Smooth muscle cell of bladder (primary cell): ENCODE data around the gene CPSF4L. TPM values are rescaled to one million over a fixed set of nuclear protein-coding genes. Genes with fewer than 3 reads are reported as not detected.

Experiments used
- total RNA-seq: library from RNA; depleted of rRNA; stranded (reverse); fragments of >200 nt; gene quantifications from 2 replicates; pipeline ENCODE4 v1.2.3, GENCODE V29; 2014

The CPSF4L gene, protein sequence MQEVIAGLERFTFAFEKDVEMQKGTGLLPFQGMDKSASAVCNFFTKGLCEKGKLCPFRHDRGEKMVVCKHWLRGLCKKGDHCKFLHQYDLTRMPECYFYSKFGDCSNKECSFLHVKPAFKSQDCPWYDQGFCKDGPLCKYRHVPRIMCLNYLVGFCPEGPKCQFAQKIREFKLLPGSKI
- not detected in 2 replicates for total RNA-seq

DNA sequence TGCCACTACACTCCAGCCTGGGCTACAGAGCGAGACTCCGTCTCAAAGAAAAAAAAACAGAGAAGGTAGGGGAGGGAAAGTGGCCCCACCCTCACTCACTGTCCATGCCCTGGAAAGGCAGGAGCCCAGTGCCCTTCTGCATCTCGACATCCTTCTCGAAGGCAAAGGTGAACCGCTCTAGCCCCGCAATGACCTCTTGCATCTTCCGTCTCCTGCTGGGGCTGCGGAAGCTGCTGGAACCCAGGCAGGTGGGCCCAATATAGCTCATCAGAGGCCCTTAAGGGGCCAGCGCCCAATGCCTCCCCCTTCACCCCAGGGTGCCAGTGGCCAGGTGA, at the start of gene CPSF4L:
Gene CPSF4L (minus strand): TSS at position 264 of the 335 bp plus-strand sequence. CDS start 62 bp downstream, at position 202.

Other genes with a start within 250 kb of the CPSF4L start
- gene SLC39A11, start 169.2 kb downstream of the CPSF4L start, total RNA-seq, result 30.7 and 32.7 TPM in 2 replicates
- under 0.01 and 0.28 TPM in 2 replicates for gene SSTR2, start 96.9 kb downstream of the CPSF4L start, total RNA-seq
- gene COG1, start 68.8 kb downstream of the CPSF4L start, total RNA-seq, result 16.4 and 16.8 TPM in 2 replicates
- 20.9 and 24.0 TPM in 2 replicates for gene CDC42EP4, start 50.1 kb upstream of the CPSF4L start, total RNA-seq